GM19025 (cell line): ENCODE data around the gene STOML1.
"Not testable (repeated sequence)": the region's sequence is repeated elsewhere in the genome, so short reads cannot be mapped to it uniquely, and the experiment has no call there.

Experiments
- ATAC-seq: cut with Tn5 transposase; IDR thresholded peaks from one replicate; pipeline ENCODE4 v1.9.1; 2021; ENCODE audit warnings: mild to moderate bottlenecking, low read depth, moderate library complexity; ENCODE audit not compliant: unreplicated experiment

Gene STOML1

DNA sequence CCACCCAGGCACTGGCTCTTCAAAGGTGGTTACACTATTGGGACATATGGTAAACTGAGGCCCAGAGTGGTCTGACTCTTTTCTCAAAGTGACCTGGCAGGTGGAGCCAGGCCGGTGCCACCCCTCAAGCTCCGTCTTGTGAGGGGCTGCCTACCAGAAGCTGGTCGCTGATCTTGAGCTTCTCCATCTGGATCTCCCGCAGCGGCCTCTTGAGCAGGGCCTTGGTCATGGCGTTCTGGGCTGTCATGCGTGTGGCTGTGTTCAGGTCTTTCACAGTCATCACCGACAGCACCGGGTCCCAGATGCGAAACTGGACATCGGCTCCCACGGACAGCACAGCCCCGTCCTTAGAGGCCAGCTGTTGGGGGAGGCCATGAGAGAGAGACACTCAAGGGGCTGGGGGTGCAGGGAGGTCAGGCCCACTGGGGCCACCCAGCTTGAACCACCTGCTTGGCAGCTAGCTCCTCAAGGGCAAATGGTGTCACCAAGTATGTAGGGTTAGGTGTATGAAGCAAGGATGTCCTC, 3.6 kb downstream of the STOML1 start:
- no peak for ATAC-seq

DNA sequence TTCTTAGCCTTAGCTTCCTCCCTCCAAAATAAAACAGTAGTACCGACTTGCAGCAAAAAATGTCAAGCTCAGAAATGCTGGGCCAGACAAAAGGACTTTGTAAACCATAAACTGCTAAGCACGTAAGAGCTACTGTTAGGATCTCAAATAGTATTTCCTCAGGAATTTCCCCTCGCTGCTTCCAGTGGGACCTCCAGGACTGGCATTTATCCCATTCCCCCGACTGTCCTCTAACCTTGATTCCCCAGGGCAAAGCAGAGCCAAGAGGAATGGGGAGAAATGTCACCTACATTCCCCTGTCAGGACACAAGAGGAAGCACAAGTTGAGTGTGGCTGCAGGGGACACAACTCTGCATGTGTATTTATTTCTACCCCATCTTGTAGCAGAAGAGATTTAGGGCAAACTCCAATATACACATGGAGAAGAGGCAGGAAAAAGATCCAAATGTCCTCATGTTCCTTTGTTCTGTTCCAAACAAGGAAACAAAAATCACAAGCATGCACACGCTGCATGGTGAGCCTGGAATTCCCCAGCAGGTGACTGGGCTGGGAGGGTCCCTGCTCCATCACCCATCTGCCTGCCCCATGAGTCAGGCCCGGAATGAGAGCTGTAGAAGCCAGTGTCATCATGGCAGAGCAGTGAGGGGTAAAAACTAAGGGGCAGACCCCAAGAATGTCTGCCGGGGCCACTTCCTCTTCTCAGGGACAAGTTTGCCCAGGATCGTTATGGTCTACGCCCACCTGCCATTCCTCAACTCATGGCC, 4.2 kb downstream of the STOML1 start:
- ATAC-seq = no peak

DNA sequence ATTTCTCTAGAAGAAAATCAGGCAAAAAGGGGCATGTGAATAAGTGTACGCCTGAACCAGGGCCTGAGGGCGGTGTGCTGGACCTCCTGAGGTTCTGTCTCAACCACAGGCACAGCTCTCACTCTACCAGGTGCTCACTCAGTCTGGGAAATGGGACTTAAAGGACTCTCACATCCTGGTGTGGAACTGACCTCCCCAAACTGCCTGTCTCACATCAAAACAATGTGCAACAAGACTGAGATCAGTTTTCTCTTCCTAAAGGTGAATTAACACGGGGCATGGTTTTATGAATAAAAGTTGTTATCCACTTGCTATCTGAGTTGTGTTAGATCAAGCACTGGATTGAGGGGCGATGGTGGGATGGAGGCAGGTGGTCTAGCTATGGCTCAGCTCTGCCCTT, 4.8 kb downstream of the STOML1 start:
- ATAC-seq = no peak

DNA sequence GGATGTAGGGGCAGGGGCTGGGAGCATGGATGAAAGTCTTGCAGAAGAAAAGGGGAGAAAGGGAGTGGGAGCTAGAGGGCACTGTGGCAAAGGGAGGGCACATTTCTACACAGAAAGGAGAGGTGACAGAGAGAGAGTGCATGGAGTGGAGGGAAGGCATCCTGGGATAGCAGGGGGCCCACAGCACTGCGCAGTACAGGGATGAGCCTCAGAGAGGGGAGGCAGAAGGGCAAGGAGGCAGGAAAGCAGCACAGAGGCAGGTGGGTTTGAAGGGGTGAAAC, 5.4 kb downstream of the STOML1 start:
- ATAC-seq = no peak

DNA sequence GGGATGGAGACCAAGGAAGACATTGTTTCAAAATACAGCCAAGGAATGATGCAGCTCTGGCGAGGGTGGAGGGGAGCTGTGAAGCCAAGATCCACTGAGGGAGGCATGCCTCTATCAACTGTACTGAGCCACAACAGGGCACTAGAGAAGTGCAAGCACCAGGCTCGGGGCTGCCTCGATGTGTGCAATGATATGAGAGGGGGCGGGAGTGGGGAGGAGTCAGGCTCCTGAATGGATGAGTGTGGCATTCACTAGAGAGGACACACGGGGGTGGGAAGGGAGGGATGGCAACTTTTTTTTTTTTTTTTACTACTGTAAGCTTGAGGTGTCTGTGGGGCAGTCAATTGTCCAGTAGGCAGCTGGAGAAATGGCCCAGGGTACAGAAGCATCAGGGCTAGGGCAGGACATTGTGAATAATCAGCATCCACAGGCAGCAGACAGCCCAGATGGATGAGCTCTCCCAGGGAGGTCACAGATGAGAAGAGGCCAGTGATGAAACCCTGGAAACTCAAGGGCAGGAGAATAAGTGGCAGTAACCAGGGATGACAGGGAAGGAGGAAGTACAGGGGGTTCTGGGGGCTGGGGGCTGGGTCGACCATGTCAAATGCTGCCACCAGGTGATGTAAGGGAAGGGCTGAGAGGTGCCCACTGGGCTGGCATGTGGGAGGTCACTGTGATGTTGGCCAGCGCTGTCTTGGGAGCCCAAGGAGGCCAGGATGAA, 5.9 kb downstream of the STOML1 start:
- no peak for ATAC-seq

DNA sequence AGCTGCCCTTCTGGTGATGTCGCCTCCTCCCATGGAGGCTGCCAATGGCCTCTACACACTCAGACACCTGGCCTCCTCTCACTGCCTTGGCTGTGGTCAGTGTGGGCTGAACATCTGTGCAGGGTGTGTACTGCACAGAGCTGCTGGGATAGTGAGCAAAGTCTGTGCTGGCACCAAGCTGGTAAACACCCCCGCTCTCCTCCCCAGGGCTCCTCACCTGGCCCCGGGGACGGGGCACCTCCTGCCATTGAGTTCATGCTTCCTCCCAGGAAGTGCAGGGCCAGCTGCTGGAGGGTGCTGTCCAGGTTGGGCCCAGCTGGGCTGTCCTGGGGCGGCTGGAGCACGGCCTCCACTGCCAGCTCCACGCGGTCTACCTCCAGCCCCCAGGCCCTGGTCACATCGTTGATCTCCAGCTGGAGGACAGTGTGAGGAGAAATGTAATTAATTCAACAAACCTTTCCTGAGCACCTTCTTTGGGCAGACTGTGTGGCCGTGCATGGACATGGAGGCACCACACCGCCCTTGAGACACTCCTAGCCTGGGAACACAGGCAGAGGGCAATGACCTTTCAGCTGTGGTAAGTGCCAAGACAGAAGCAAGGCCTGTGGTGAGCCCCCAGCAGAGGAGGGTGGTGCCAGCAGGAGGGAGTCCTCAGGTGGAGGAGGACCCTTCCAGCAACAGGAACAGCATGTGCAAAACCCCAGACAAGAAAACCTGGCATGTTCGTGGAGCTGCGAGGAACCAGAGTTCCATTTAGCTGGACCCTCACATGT, 6.8 kb downstream of the STOML1 start:
- no peak for ATAC-seq

DNA sequence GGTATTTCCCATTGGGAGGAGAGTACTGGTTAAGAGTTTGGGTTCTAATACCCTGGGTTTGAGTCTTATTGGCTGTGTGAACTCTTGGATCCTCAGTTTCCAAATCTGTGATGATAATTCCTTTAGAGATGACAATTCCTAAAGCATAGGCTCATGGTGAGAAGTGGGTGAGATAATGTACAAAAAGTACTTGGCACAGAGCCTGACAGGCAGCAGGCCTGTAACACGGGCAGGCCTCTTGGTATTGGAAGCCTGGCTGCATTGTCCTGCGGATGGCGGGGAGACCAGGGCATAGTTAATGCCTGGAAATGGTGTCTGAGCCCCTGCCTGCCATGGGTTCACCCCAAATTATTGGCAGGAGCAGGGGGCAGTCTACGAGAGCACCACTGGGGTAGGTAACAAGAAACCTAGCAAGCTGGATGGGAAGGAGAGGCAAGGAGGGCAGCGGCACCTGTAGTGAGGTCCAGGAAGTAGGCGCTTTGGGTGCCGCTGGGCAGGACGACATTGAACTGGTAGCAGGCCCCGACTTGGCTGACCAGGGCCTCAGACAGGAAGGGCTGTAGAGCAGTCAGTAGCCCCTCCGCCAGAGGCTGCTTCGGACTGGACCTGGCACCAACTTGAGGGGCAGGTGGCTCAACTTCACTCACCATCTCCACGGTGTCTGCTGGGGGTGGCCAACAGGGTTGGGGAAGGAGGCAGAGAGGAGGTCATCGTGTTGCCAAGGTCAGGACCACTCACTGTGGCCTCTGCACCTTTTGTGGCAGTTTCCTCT, 7.7 kb downstream of the STOML1 start:
- no peak for ATAC-seq

DNA sequence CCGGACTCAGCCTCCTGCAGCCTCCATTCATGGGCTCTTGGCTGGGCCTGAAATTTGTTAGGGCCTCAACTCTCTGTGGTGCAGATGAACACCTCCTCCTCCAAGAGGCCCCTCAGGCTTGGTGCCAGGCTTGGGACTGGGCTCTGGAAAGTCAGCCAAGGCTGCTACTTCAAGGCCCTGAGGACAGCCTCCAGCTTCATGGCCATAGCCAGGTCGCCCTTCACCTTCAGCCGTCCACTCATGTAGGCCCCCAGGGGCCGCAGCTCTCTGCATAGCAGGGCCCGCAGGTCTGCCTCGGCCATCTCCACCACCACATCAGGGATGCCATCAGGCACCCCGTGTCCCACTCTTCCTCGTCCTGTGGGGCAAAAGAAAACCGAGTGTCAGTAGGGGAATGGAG, 8.3 kb downstream of the STOML1 start:
- no peak for ATAC-seq

DNA sequence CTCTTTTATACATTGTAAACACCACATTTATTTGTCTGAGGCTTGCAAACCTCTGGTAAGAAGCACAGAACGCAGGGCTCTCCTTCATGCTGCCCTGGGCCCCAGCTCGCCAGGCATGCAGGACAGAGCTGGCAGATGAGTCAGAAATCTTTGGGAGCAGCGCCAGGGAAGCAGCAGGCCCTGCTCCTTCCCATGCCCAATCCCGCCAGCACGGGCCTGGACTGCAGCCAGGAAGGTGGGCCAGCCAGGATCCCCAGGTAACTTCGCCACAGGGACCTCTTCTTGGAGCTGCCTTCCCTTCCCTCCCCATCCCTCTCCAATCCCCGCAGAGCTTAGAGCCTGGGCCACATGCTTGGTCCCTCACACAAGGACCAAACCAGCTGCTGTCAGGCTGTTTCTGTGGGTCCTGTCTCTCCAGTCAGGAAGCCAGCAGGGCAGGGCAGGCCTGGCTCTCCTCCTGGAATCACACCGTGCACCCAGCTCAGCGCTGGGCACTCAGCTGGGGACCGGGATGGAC, 8.8 kb downstream of the STOML1 start:
- ATAC-seq = no peak

DNA sequence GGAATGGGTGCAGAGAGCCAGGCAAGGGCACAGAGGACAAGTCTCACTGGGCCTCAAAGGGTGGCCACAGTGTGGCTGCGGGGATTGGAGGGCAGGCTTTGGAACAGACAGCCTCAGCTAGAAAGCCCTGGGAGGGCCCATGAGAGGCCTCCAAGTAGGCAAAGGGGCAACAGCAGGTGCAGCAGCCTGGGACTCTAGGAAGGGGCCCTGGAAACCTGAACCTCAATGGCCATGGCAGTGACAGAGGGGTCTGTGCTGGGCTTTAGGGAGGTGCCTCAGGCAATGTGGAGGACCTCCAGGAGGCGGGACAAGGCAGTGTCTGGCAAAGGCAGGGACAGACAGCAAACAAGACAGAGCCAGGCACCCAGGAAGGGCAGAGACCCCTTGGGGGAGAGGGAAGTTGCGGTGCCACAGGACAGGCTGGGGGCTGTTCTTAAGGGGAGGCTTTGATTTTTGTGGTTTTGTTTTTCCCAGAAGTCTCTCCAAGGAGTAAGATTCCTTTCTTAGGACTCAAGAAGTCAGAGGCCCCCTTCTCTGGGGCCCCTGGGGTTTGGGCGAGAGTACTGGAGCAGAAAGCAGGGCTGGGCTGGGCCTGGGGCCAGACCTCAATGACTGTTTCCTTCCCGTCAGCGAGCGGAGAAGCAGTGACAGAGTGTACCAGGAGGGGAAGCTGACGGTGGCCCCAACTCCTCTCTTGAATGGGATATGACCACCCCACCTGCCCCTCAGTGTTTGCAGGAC, 9.7 kb downstream of the STOML1 start:
- ATAC-seq = no peak

DNA sequence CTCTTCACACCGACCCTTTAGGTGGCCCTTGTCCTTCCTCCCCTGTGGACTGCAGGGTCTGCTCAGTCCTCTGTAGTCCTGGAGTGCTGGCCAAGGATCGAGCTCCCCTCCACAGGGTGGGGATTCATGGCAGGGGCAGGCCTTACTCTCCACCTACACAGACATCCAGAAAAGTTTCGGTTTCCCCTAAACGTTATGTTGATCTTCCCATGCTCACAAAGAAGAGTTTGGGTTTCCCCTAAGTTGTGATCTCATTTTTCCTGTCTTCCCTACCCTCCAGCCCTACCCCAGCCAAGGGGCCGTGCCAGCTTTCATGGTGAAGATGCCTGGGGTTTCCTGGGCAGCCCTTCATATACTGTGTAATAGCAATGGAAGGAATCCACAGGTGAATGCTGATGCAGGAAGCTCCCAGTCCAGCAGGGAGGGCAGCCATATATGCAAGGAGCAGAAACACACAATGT, 10.3 kb downstream of the STOML1 start:
- no peak for ATAC-seq

DNA sequence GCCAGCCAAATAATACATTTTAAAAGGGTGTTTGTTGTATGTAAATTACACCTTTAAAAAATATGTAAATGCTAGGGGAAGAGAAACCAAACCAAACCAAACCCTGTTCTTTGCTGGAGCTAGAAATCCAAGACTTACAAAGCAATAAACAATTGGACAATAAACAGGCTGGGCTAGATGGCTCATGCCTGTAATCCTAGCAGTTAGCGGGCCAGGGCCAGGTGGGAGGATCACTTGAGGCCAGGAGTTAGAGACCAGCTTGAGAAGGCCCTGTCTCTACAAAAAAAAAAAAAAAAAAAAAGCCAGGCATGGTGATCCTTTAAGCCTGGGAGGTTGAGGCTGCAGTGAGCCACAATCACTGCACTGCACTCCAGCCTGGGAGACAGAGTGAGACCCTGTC, 12.5 kb downstream of the STOML1 start:
- ATAC-seq = no peak

DNA sequence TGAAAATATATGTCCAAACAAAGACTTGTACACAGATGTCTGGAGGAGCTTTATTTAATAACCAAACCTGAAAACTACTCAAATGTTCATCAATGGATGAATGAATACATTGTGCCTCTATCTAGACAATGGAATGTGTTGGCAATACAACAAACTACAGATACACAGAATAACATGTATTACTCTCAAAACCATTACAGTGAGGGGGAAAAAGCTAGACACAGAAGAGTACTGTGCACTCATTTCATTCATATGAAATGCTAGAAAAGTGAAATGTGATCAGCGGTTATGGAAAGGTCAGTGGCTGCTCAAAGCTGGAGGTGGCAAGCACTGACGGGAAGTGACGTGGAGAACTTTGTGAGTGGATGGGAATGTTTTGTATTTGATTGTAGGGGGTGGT, 13.2 kb downstream of the STOML1 start:
- no peak for ATAC-seq

DNA sequence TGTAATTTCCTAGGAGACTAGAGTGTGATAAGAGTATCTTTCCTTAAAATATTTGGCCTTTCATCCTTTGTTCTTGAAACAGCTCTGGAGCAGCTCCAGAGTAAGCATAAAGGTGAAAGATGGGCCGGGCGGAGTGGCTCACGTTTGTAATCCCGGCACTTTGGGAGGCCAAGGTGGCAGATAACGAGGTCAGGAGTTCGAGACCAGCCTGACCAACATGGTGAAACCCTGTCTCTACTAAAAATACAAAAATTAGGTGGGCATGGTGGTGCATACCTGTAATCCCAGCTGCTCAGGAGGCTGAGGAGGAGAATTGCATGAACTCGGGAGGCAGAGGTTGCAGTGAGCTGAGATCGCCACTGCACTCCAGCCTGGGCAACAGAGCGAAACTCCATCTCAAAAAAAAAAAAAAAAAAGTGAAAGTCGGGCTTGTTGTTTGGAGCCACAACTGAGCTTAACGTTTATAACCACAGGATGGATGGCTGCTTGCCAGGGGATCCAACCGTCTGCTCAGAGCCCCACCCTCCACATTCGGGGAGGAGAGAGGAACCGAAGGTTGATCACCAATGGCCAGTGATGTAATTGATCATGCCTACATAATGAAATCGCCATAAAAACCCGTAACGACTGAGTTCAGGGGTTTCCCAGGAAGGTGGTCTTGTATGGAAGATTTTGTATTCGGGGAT, 16.5 kb downstream of the STOML1 start:
- ATAC-seq = not testable (repeated sequence)

DNA sequence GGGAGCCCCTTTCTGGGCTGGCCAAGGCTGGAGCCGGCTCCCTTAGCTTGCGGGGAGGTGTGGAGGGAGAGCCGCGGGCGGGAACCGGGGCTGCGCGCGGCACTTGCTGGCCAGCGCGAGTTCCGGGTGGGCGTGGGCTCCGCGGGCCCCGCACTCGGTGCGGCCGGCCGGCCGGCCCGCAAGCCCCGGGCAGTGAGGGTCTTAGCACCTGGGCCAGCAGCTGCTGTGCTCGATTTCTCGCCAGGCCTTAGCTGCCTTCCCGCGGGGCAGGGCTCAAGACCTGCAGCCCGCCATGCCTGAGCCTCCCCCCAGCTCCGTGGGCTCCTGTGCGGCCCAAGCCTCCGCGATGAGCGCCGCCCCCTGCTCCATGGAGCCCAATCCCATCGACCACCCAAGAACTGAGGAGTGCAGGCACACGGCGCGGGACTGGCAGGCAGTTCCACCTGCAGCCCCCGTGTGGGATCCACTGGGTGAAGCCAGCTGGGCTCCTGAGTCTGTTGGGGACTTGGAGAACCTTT, 18.4 kb downstream of the STOML1 start:
- ATAC-seq = not testable (repeated sequence)

DNA sequence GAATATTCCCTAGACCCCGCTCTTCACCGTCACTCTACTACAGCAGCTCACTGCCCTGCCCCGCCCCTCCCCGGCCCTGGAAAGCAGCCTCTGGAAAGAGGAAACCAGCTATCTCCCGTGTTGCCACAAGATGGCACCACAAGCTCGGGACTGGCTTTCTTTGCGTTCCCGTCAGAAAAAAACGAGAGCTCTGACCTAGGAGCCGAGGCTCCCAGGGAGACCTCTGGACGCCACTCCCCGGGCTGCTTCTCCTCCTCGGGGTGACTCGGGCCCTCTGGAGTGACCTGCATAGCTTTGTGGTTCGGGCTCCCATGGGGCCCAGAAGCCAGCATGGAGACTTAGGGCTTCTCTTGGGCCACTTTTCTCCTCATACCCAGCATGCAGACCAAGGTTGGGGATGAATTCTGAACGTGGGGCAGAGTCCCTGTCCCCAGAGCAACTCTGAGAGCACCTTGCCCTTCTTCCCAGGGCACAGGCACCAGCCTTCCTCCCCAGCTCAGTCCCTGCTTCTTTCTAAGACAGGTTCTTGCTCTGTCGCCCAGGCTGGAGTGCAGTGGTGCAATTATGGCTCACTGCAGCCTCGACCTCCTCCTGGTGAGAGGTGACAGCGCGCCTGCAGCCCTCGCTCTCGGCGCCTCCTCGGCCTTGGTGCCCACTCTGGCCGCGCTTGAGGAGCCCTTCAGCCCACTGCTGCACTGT, 19.0 kb downstream of the STOML1 start:
- no peak for ATAC-seq

DNA sequence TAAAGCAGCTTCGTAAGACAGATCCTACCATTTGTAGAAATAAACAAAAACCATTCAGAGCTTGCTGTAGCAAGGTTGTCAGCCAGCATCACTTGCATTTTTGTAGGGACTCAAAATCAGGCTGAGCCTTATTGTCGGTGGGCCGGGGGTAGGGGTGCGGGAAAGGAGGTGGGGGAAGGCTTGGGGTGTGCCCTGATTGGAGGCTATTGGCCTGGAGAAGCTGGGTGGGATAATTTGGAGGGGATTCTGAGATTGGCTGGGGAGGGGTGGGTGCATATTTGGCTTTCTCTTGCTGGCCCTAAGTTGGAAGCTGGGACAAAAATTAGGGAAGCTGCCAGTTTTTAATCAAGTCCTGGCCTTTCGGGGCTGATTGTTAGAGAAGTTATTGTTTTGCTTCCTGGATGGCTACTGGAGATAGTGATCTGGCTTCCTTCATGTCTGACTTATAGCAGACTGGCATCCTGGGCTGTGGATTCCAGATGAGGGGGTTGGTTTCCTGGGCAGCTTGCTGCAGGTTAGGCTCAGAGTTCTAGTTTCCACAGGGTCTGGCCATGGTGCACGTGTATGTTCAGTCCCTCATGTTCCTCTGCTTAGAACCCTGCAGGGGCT, 22.8 kb downstream of the STOML1 start:
- ATAC-seq = no peak

DNA sequence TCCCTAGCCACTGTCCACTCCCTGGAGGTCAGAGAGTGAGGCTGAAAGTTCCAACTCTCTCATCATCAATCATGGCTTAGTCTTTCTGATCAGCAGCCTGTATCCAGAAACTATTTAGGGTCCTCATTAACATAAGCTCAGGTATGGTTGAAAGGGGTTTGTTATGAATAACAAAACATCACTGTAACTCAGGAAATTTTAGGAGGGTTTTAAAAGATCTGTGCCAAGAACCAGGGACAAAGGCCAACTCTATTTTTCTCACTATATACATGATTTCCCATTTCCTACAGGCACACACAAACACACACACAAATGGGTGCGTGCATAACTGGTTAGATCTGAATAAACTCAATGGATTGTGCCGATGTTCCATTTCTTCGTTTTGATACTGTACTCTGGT, 23.6 kb downstream of the STOML1 start:
- no peak for ATAC-seq
